ENCODE results near the gene NMRK2.

GRCh38 chr19:3899531-3900294 is 33.2 kb upstream of the NMRK2 start:
- TF ChIP-seq, protein P1, sequence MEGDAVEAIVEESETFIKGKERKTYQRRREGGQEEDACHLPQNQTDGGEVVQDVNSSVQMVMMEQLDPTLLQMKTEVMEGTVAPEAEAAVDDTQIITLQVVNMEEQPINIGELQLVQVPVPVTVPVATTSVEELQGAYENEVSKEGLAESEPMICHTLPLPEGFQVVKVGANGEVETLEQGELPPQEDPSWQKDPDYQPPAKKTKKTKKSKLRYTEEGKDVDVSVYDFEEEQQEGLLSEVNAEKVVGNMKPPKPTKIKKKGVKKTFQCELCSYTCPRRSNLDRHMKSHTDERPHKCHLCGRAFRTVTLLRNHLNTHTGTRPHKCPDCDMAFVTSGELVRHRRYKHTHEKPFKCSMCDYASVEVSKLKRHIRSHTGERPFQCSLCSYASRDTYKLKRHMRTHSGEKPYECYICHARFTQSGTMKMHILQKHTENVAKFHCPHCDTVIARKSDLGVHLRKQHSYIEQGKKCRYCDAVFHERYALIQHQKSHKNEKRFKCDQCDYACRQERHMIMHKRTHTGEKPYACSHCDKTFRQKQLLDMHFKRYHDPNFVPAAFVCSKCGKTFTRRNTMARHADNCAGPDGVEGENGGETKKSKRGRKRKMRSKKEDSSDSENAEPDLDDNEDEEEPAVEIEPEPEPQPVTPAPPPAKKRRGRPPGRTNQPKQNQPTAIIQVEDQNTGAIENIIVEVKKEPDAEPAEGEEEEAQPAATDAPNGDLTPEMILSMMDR (IDR thresholded peaks at IDR 0.05): no peak
- TF ChIP-seq EZH2 (IDR thresholded peaks at IDR 0.05): no peak

All from neural progenitor cell (in vitro differentiated cells).